Suppressor macrophage treated with lipopolysaccharide for 4 hours (primary cell): ENCODE results near the gene NUP214.
"Not testable (repeated sequence)": the region's sequence is repeated elsewhere in the genome, so short reads cannot be mapped to it uniquely, and the experiment has no call there.

Experiments
- DNase-seq: peaks from one replicate; pipeline ENCODE4 v3.0.0-alpha.2; 2020

Gene NUP214

GRCh38 chr9:131238402-131239021 lies 113.1 kb downstream of the NUP214 start:
- DNase-seq: no peak

- no peak for DNase-seq
Measured at GRCh38 chr9:131239161-131239975, 114.0 kb downstream of the NUP214 start.

GRCh38 chr9:131240047-131240921 lies 114.9 kb downstream of the NUP214 start:
- no peak for DNase-seq

GRCh38 chr9:131244331-131244730 lies 118.9 kb downstream of the NUP214 start:
- DNase-seq: not testable (repeated sequence)

- no peak for DNase-seq
Measured at GRCh38 chr9:131246618-131247017, 121.2 kb downstream of the NUP214 start.

GRCh38 chr9:131252120-131252519 lies 126.7 kb downstream of the NUP214 start:
- DNase-seq: peak; percentile 18

GRCh38 chr9:131253891-131254491 lies 128.6 kb downstream of the NUP214 start:
- DNase-seq: peak; percentile 87

GRCh38 chr9:131254626-131255025 lies 129.2 kb downstream of the NUP214 start:
- DNase-seq: peak; percentile 27

GRCh38 chr9:131255676-131256197 lies 130.4 kb downstream of the NUP214 start:
- DNase-seq: no peak

GRCh38 chr9:131257266-131258025 lies 132.1 kb downstream of the NUP214 start:
- DNase-seq: no peak

- DNase-seq: no peak
Measured at GRCh38 chr9:131258186-131258585, 132.8 kb downstream of the NUP214 start.

GRCh38 chr9:131258698-131259431 lies 133.5 kb downstream of the NUP214 start:
- no peak for DNase-seq

GRCh38 chr9:131259432-131259898 lies 134.1 kb downstream of the NUP214 start:
- no peak for DNase-seq

- DNase-seq: no peak
Measured at GRCh38 chr9:131259916-131260597, 134.7 kb downstream of the NUP214 start.

GRCh38 chr9:131260751-131261452 lies 135.5 kb downstream of the NUP214 start:
- no peak for DNase-seq

- peak; percentile 76 for DNase-seq
Measured at GRCh38 chr9:131262327-131263032, 137.1 kb downstream of the NUP214 start.

GRCh38 chr9:131263033-131263343 lies 137.6 kb downstream of the NUP214 start:
- not testable (repeated sequence) for DNase-seq

GRCh38 chr9:131263701-131264100 lies 138.3 kb downstream of the NUP214 start:
- DNase-seq: no peak

- no peak for DNase-seq
Measured at GRCh38 chr9:131264231-131264630, 138.8 kb downstream of the NUP214 start.
